CMK (cell line): Measurements from ENCODE around the gene PRXL2C.
"Not testable (repeated sequence)": the region's sequence is repeated elsewhere in the genome, so short reads cannot be mapped to it uniquely, and the experiment has no call there.

Source experiments
- DNase-seq: peaks from one replicate; pipeline ENCODE4 v3.0.0-alpha.2; 2010; ENCODE audit warnings: low read depth

The PRXL2C gene

GRCh38 chr9:96649620-96650324 is 5.3 kb downstream of the PRXL2C start:
- DNase-seq: no peak

- DNase-seq: no peak
Observed at GRCh38 chr9:96646081-96646991, 8.8 kb downstream of the PRXL2C start.

- DNase-seq: no peak
Observed at GRCh38 chr9:96644137-96644536, 11.0 kb downstream of the PRXL2C start.

- no peak for DNase-seq
Observed at GRCh38 chr9:96641514-96641913, 13.6 kb downstream of the PRXL2C start.

GRCh38 chr9:96638606-96639364 is 16.3 kb downstream of the PRXL2C start:
- no peak for DNase-seq

GRCh38 chr9:96636368-96636767 is 18.7 kb downstream of the PRXL2C start:
- DNase-seq: no peak

GRCh38 chr9:96633579-96633978 is 21.5 kb downstream of the PRXL2C start:
- not testable (repeated sequence) for DNase-seq

- no peak for DNase-seq
Observed at GRCh38 chr9:96626912-96627311, 28.2 kb downstream of the PRXL2C start.

GRCh38 chr9:96621618-96622017 is 33.5 kb downstream of the PRXL2C start:
- DNase-seq: peak; percentile 3

GRCh38 chr9:96620832-96621269 is 34.3 kb downstream of the PRXL2C start:
- no peak for DNase-seq

- DNase-seq: no peak
Observed at GRCh38 chr9:96620181-96620514, 35.0 kb downstream of the PRXL2C start.

- DNase-seq: no peak
Observed at GRCh38 chr9:96619491-96620180, 35.5 kb downstream of the PRXL2C start, which contains the start of gene CDC14B. CDC14B (minus strand) TSS chr9:96619843; CDS start chr9:96619378, 465 bp downstream.

GRCh38 chr9:96619124-96619465 is 36.0 kb downstream of the PRXL2C start:
- DNase-seq: no peak

GRCh38 chr9:96618209-96619123 is 36.7 kb downstream of the PRXL2C start:
- no peak for DNase-seq

- no peak for DNase-seq
Observed at GRCh38 chr9:96617439-96618185, 37.5 kb downstream of the PRXL2C start.

GRCh38 chr9:96616817-96617438 is 38.2 kb downstream of the PRXL2C start:
- no peak for DNase-seq

GRCh38 chr9:96615411-96615810 is 39.7 kb downstream of the PRXL2C start:
- DNase-seq: no peak

- not testable (repeated sequence) for DNase-seq
Observed at GRCh38 chr9:96614664-96615063, 40.5 kb downstream of the PRXL2C start.

- DNase-seq: no peak
Observed at GRCh38 chr9:96612966-96613589, 42.0 kb downstream of the PRXL2C start.
